LNCaP clone FGC (cell line): Measurements from ENCODE around the gene OSBPL2.

ENCODE experiments used
- DNase-seq: peaks from one replicate; pipeline ENCODE4 v3.0.0-alpha.2; 2011; ENCODE audit warnings: low read depth
- H3K4me3 ChIP-seq: 2 replicates; pipeline ENCODE4 v1.5.1; 2011; ENCODE audit warnings: mild to moderate bottlenecking, low read depth, low read length, control low read depth
- TF ChIP-seq, protein P1 (sequence below): IDR thresholded peaks from 2 replicates; pipeline ENCODE4 v1.5.1; 2012; ENCODE audit warnings: mild to moderate bottlenecking; ENCODE audit not compliant: control insufficient read depth, insufficient read depth; ENCODE audit errors: extremely low read depth

OSBPL2 gene

DNA sequence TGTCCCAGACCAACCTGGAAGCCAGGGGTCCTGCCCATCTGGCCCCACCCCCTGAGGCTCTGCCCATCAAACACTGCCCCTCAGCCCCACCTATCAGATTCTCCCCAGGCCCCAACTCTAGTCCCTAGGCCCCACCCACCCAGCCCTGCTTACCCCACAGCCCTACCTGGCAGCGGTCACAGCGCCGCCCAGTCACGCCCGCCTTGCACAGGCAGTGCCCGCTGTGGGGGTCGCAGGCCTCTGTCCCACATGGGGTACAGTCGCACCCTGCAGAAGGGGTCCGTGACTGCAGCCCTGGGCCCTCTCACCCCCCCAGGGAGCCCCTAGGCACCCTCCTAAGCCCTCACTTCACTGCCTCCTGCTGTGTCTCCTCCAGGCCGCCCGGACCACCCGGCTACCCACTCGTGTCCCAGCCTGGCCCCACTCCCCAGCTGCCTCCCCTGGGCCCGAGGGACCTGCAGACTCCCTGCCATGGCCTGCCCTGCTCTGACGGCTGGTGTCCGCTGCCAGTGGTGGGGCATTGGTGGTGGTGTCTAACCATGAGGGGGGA is 84.2 kb downstream of the OSBPL2 start:
- DNase-seq, result no peak
- TF ChIP-seq, protein P1, sequence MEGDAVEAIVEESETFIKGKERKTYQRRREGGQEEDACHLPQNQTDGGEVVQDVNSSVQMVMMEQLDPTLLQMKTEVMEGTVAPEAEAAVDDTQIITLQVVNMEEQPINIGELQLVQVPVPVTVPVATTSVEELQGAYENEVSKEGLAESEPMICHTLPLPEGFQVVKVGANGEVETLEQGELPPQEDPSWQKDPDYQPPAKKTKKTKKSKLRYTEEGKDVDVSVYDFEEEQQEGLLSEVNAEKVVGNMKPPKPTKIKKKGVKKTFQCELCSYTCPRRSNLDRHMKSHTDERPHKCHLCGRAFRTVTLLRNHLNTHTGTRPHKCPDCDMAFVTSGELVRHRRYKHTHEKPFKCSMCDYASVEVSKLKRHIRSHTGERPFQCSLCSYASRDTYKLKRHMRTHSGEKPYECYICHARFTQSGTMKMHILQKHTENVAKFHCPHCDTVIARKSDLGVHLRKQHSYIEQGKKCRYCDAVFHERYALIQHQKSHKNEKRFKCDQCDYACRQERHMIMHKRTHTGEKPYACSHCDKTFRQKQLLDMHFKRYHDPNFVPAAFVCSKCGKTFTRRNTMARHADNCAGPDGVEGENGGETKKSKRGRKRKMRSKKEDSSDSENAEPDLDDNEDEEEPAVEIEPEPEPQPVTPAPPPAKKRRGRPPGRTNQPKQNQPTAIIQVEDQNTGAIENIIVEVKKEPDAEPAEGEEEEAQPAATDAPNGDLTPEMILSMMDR, result no peak
- no peak overlapping the region for H3K4me3 ChIP-seq

DNA sequence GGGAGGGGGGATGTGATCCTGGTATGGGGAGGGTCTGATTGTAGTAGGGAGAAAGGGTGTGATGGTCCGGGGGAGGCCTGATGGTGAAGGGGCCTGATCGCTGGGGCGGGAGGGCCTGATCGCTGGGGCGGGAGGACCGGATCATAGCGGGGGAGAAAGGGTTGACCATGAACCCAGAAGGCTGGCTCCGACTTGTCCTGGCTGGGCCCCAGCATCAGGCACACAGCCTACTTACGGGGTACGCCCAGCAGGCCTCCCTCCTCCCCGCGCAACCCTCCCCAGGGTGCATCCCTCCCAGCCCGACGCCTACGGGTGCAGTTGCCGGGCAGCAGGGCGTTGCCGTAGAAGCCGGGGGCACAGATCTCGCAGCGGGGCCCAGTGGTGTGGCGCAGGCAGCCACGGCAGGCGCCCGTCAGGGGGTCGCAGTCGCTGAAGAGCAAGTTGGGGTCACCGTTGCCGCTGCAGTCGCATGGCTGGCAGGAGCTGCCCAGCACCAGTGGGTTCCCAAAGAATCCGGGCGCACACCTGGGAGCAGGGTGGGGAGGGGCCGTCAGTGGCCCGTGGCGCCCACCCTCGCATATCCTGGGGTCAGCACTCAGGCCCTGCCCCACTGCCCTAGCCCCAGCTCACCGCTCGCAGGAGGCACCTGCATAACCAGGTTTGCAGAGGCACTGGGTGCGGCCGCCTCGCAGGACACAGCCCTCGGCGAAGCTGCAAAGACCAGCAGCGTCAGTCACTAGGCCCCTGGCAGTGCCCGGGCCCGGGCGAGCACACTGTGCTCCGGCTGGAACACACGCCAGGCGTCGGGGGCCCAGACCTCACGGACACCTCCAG is 85.0 kb downstream of the OSBPL2 start:
- TF ChIP-seq, protein P1, result no peak
- no peak for DNase-seq
- no peak overlapping the region for H3K4me3 ChIP-seq

DNA sequence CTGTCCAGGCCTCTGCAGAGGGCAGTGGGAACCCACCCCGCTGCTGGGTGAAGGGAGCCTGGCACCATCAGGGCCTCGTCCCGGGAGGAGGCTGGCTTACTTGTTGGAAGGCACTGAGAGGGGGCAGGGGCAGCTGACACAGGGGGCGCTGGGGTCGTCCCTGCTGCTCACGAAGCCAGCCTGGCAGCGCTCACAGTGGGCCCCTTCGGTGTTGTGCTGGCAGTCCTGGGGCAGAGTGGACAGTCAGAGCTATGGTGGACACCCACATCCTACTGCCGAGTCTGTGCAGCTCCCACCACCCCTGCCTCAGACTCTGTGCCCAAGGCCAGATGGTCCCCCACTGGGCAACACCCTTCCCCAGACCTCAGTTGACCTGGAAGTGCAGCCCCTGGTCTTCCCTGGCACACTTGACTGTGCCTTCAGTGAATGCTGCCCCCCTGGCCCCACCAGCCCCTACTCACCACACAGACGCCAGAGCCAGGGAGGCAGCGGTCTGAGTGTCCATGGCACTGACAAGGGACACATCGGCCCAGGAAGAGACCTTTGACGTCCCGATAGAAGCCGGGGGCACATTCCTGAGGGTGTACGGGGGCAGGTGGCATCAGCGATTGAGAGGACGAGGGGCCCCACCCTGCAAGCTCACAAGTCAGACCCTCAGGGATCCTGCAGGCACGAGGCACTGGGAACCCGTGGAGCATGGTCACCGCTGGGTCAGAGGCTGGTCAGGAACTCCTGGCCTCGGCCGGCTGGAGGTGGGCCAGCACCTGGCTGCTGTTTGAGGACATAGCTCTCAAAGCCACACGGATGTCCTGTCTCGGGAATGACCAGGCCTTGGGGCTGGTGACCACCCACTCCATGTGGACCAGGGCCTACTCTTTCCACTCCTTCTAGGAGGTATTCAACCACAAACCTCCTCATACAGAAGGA is 85.9 kb downstream of the OSBPL2 start:
- DNase-seq, result no peak
- TF ChIP-seq, protein P1, result no peak
- H3K4me3 ChIP-seq, result no peak overlapping the region

DNA sequence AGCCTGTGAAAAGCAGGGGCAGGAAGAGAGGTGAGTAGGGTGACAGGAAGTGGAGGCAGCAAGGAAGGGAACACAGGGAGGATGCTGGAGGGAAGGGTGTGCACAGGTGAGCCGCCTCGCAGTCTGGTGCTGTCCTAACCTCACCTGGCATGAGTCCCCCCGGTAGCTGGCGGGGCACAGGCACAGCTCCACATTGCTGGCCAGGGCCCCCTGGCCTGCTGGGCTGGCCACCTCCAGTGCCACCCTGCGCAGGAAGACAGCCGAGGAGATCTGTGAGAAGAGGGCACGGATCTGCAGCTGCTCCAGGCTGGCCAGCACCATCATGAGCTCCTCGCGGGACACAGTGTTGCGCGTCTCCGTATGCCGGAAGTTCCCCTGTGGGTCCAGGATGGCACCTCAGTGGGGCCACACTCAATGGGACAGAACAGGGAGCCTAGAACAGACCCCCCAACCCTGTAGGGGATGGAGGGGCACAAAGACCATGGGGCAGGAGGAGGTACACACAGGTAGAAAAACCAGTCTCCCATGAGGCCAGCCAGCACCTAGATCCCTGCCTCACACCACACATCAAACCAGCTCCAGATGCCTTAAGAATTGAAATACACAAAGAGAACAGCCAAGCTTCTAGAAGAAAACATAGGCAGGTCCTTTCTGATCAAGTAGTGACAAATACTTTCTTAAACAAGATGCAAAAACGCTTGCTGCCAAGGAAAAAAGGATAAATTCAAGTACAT is 87.0 kb downstream of the OSBPL2 start:
- DNase-seq, result no peak
- TF ChIP-seq, protein P1, result no peak
- H3K4me3 ChIP-seq, result no peak overlapping the region

DNA sequence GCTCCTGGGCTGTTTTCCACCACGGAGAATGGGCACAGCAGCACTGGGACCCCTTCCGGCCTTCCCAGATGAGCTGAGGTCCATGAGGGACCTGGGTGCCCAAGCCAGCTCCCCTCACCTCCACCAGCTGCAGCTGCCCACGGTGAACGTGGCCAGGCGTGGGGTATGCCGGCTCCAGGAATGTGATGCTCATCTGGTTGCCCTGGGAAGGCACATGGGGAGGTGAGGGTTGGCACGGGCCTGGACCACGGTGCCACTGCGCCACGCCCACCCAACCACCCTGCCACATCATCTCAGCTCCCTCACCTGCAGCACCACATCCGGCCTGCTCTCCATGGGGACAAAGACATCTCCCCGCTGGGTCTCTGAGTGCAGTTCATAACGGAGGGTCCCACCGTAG is 88.2 kb downstream of the OSBPL2 start:
- H3K4me3 ChIP-seq, result no peak overlapping the region
- TF ChIP-seq, protein P1, result no peak
- DNase-seq, result no peak

DNA sequence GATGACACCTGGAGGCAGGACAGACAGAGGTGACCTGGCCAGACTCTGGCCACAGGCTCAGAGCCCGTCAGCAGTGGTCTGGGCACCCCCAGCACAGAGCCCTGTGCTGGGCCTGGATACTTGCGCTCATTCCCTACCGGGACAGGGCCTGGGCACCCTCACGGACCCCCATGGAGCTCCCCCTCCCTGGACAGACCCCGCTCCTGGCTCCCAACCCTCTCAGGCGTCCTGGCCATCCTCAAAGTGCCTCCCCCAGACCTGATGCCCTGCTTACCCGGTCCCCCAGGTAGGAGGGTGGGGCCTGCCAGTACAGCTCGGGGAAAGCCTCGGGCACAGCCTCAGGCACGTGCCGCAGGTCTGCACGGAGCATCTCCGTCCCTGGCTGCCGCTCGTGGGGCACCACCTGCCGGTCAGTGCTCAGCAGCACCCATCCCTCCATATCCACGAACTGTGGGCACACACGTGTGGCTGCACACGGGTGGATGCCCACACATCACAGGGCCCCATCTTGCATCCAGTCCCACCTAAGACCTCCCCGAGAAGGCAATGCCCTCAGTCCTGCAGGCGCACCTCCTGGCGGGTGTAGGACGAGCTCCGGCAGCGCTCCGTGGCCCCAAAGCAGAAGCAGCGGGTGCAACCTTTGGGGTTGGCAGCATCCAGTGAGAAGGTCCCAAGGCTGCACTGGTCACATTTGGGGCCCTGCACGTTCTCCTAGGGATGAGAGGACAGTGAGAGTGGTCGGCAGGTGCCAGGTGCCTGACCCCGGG is 88.8 kb downstream of the OSBPL2 start:
- TF ChIP-seq, protein P1, result no peak
- no peak overlapping the region for H3K4me3 ChIP-seq
- no peak for DNase-seq
